GM18526 (cell line): ENCODE data around the gene CAPN13.

ENCODE experiments used
- POLR2A ChIP-seq: IDR thresholded peaks from 3 replicates; pipeline ENCODE4 v1.6.1; 2011; ENCODE audit not compliant: insufficient read length; ENCODE audit errors: extremely low read depth

Gene CAPN13

GRCh38 chr2:30691091-30691947, 115.9 kb downstream of the CAPN13 start:
- no peak for TF ChIP-seq POLR2A

GRCh38 chr2:30690126-30690561, 117.1 kb downstream of the CAPN13 start:
- no peak for TF ChIP-seq POLR2A

GRCh38 chr2:30689496-30690125, 117.6 kb downstream of the CAPN13 start:
- no peak for TF ChIP-seq POLR2A

- no peak for TF ChIP-seq POLR2A
These were observed 118.3 kb downstream of the CAPN13 start for GRCh38 chr2:30688956-30689401.

GRCh38 chr2:30686669-30687068, 120.6 kb downstream of the CAPN13 start:
- no peak for TF ChIP-seq POLR2A

- TF ChIP-seq POLR2A = no peak
These were observed 121.2 kb downstream of the CAPN13 start for GRCh38 chr2:30686000-30686399.

GRCh38 chr2:30684996-30685395, 122.2 kb downstream of the CAPN13 start:
- TF ChIP-seq POLR2A = no peak

GRCh38 chr2:30684516-30684915, 122.7 kb downstream of the CAPN13 start:
- no peak for TF ChIP-seq POLR2A

GRCh38 chr2:30684026-30684425, 123.2 kb downstream of the CAPN13 start:
- TF ChIP-seq POLR2A = no peak

GRCh38 chr2:30683236-30683956, 123.8 kb downstream of the CAPN13 start:
- TF ChIP-seq POLR2A = no peak

- TF ChIP-seq POLR2A = no peak
These were observed 126.2 kb downstream of the CAPN13 start for GRCh38 chr2:30681022-30681421.

GRCh38 chr2:30680121-30680520, 127.1 kb downstream of the CAPN13 start:
- no peak for TF ChIP-seq POLR2A

- no peak for TF ChIP-seq POLR2A
These were observed 127.7 kb downstream of the CAPN13 start for GRCh38 chr2:30679426-30680088.

- no peak for TF ChIP-seq POLR2A
These were observed 128.7 kb downstream of the CAPN13 start for GRCh38 chr2:30678410-30679137.
